NCI-H2227 (cell line): ENCODE results near the gene MARVELD3.
"Not testable (repeated sequence)": the region's sequence is repeated elsewhere in the genome, so short reads cannot be mapped to it uniquely, and the experiment has no call there.

ENCODE experiments used
- DNase-seq: peaks from one replicate; lab custom pipeline; 2025; ENCODE audit not compliant: unreplicated experiment; lab: John Stamatoyannopoulos, UW

Gene MARVELD3

GRCh38 chr16:71626018-71626857, at the start of gene MARVELD3:
TSS of gene MARVELD3 (plus strand) at chr16:71626184. CDS start at chr16:71626230, 46 bp downstream.
- DNase-seq = peak; percentile 10

GRCh38 chr16:71576971-71577370, 49.0 kb upstream of the MARVELD3 start, which contains the start of gene TAT:
TSS of gene TAT (minus strand) at chr16:71577092. CDS start at chr16:71576415, 677 bp downstream.
- no peak for DNase-seq

GRCh38 chr16:71582553-71582848, 43.5 kb upstream of the MARVELD3 start:
- DNase-seq = not testable (repeated sequence)

- DNase-seq = no peak
Measured at GRCh38 chr16:71584543-71585317, 41.3 kb upstream of the MARVELD3 start.

GRCh38 chr16:71585318-71585703, 40.7 kb upstream of the MARVELD3 start:
- no peak for DNase-seq

- DNase-seq = not testable (repeated sequence)
Measured at GRCh38 chr16:71589334-71589733, 36.6 kb upstream of the MARVELD3 start.

- not testable (repeated sequence) for DNase-seq
Measured at GRCh38 chr16:71590071-71590470, 35.9 kb upstream of the MARVELD3 start.

- DNase-seq = no peak
Measured at GRCh38 chr16:71590584-71590983, 35.4 kb upstream of the MARVELD3 start.

- DNase-seq = no peak
Measured at GRCh38 chr16:71591917-71592316, 34.1 kb upstream of the MARVELD3 start.

- no peak for DNase-seq
Measured at GRCh38 chr16:71593048-71593999, 32.7 kb upstream of the MARVELD3 start.

- DNase-seq = no peak
Measured at GRCh38 chr16:71594000-71594646, 31.9 kb upstream of the MARVELD3 start.

- DNase-seq = not testable (repeated sequence)
Measured at GRCh38 chr16:71595340-71595826, 30.6 kb upstream of the MARVELD3 start.

GRCh38 chr16:71598426-71598825, 27.6 kb upstream of the MARVELD3 start:
- not testable (repeated sequence) for DNase-seq

- DNase-seq = no peak
Measured at GRCh38 chr16:71600822-71601221, 25.2 kb upstream of the MARVELD3 start.

GRCh38 chr16:71609066-71609465, 16.9 kb upstream of the MARVELD3 start:
- no peak for DNase-seq

- no peak for DNase-seq
Measured at GRCh38 chr16:71610447-71610846, 15.5 kb upstream of the MARVELD3 start.

GRCh38 chr16:71610936-71611871, 14.8 kb upstream of the MARVELD3 start:
- DNase-seq = peak; percentile 74

GRCh38 chr16:71614956-71615355, 11.0 kb upstream of the MARVELD3 start:
- DNase-seq = not testable (repeated sequence)

GRCh38 chr16:71618429-71618828, 7.6 kb upstream of the MARVELD3 start:
- no peak for DNase-seq
